Transverse colon (tissue), 4 donors: ENCODE results near the gene DLL1.

Experiments
- EP300 ChIP-seq: sonication (generic); formaldehyde crosslinking; IDR thresholded peaks from one replicate; pipeline ENCODE4 v1.6.1; 2017; ENCODE audit warnings: antibody characterized with exemption, low read depth
- POLR2A ChIP-seq: fragments of 450-650 bp; IDR thresholded peaks from one replicate; pipeline ENCODE4 v1.6.1; 2016; ENCODE audit warnings: antibody characterized with exemption, mild to moderate bottlenecking, moderate library complexity
- POLR2AphosphoS5 ChIP-seq, 3 donors: sonication (generic); formaldehyde crosslinking; IDR thresholded peaks; one replicate each; pipeline ENCODE4 v1.6.1; 2016; ENCODE audit warnings: antibody characterized with exemption in 3 of 3
- TF ChIP-seq, protein P1 (sequence below), 5 experiments: fragments of 200-600 bp in 3 of 5; fragments of 450-650 bp in 2 of 5; sonication (generic) in 3 of 5; IDR thresholded peaks; 1 replicate in 2 of 5; 2 replicates in 3 of 5; pipeline ENCODE4 v1.5.1; 2016 to 2017; ENCODE audit warnings: antibody characterized with exemption in 5 of 5, inconsistent platforms in 3 of 5, mild to moderate bottlenecking in 2 of 5, moderate library complexity in 1 of 5

GRCh38 chr6:170273681-170274080 is 17.2 kb downstream of the DLL1 start:
- TF ChIP-seq POLR2A, result no peak
- TF ChIP-seq, protein P1, sequence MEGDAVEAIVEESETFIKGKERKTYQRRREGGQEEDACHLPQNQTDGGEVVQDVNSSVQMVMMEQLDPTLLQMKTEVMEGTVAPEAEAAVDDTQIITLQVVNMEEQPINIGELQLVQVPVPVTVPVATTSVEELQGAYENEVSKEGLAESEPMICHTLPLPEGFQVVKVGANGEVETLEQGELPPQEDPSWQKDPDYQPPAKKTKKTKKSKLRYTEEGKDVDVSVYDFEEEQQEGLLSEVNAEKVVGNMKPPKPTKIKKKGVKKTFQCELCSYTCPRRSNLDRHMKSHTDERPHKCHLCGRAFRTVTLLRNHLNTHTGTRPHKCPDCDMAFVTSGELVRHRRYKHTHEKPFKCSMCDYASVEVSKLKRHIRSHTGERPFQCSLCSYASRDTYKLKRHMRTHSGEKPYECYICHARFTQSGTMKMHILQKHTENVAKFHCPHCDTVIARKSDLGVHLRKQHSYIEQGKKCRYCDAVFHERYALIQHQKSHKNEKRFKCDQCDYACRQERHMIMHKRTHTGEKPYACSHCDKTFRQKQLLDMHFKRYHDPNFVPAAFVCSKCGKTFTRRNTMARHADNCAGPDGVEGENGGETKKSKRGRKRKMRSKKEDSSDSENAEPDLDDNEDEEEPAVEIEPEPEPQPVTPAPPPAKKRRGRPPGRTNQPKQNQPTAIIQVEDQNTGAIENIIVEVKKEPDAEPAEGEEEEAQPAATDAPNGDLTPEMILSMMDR (IDR thresholded peaks at IDR 0.05), result no peak
- TF ChIP-seq POLR2AphosphoS5 (IDR thresholded peaks at IDR 0.05), result no peak
- no peak for TF ChIP-seq EP300
